Fibroblast of peridontal ligament (primary cell): ENCODE data around the gene NCAM2.
A peak's percentile ranks its signal among the peaks of the same experiment; 100 is the strongest.

Source experiments
- DNase-seq: peaks from one replicate; pipeline ENCODE4 v3.0.0-alpha.2; 2010; ENCODE audit errors: extremely low read depth

The NCAM2 gene

DNA sequence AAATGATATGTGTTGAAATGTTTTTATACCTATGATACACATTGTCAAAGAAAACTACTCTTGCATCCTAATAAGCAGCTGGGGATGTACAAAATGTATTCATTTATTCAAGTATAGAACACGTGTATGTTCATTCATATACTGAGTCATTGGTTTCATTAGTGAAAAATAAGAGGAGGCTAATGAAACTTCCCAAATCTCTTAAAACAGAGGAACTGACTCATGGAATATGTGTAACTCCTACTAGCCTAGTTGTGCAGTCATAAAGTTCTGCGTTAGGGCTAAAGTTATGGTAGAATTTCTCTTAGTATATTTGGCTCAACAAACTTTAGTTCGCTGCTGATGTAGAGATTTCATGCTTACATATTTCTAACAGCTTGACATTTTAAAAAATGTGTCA is 441.6 kb downstream of the NCAM2 start:
- no peak for DNase-seq

DNA sequence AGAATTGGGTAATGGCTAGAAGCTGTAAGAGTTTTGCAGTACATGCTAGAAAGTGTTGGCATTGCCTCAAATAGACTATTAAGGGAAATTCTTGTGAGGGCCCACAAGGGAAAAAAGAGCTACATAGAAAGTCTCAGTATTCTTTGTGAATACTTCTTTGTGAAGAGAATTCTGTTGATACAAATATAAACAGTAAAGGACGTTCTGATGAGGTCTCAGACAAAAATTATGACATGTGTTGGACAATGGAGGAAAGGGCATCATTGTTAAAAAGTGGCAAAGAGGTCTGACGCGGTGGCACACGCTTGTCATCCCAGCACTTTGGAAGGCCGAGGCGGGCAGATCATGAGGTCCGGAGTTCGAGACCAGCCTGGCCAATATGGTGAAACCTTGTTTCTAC is 458.9 kb downstream of the NCAM2 start:
- DNase-seq: no peak

GRCh38 chr21:21458124-21458631 is 460.0 kb downstream of the NCAM2 start:
- no peak for DNase-seq

DNA sequence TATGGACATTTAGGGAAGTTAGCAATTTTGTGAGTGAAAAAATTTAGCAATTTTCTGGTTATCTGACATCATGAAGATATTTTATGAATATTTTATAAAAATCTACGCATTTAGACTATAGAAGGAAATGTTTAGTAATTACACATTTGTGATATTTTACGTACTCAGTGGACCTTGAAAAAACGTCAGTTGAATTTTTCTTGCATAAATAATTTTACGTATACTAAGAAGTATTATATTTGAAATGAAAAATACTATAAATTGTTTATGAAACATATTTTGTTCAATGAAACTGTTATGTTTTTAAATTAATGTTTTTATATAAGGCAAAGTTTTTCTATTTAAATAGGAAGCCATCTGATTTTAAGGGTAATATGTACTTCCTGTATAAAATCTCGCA is 462.8 kb downstream of the NCAM2 start:
- no peak for DNase-seq

- peak; percentile 35 for DNase-seq
These were observed 465.2 kb downstream of the NCAM2 start for GRCh38 chr21:21463456-21463855.

GRCh38 chr21:21464684-21465083 is 466.5 kb downstream of the NCAM2 start:
- no peak for DNase-seq

DNA sequence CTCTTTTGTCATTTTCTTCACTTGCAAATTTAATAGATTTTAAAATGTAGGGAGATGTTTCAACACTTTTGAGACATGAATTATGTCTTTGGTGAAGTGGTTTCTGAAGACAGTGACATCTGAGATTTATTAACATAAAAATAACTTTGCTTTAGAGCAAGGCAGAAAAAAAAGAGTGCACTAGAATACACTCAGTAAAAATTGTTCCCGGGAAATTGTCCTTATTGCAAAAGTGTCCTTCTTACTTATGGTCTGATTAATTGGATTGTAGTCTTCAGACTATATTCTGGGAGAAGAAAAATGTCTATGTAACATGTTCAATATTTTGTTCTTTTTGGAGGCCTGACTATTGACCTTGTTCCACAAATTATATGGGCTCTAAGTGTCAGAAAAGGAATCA is 468.5 kb downstream of the NCAM2 start:
- DNase-seq: no peak

- DNase-seq: no peak
These were observed 469.8 kb downstream of the NCAM2 start for GRCh38 chr21:21468003-21468402.

DNA sequence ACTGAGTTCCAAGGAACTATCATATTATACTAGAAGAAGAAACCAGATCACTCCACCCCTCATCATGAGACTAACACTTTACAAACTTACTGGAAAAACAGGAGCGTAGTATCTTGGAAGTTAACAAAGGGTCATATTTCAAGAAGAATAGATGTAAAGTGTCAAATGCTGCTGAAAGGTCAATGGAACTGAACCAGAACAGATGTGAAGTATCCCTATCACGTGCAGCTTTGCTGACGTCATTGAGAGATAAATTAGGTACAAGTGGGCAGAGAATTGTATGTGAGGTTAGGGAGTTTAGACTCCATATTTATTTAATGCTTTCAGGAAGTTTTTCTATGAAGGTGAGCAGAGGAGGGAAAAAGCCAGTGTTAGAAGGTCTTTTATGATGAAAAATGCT is 483.0 kb downstream of the NCAM2 start:
- DNase-seq: no peak

GRCh38 chr21:21508859-21509258 is 510.6 kb downstream of the NCAM2 start:
- DNase-seq: no peak

DNA sequence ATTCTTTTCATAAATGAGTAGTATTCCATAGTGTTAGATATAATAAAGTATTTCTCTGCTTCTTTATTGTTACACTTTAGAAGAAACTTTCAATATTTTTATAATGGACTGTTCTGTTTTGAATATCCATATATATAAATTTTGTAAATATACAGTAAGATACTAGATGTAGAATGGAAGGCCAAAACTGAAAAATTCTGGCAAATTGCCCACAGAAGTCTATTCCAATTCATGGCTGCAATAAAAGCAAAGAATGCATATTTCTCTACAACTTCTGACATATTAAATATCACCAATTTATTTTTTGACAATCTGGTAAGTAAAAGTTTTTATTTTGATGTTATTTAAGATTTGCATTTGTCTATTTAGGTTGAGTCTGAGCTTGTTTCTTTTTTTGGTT is 532.5 kb downstream of the NCAM2 start:
- no peak for DNase-seq

DNA sequence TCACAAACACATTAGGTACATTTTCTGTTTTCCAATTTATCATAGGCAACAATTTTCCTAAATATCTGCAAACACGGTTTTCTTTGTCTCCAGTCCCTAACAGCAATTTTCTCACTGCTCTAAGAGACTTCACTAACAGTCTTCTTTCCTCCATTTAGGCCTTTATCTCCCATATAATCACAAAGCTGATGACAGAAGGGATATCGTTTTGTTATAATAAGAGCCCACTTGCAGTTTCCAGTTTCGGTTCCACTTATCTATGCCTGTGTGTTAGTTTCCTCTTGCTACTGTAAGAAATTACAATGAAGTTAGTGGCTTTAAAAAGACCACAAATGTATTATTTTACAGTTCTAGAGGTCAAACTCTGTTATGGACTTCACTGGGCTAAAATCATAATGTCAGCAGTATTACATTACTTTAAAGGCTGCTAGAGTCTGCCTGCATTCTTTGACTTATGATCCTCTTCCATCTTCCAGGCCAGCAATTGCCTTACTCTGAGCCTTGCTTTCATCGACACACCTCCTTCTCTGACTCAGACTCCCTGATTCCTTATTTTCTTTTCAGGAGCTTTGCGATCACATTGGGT is 549.3 kb downstream of the NCAM2 start:
- DNase-seq: peak; percentile 36

- DNase-seq: no peak
These were observed 561.3 kb downstream of the NCAM2 start for GRCh38 chr21:21559285-21560045.
